Left lung (tissue), 10 donors: ENCODE data around the gene SLC16A10. TPM values are rescaled to one million over a fixed set of nuclear protein-coding genes. Genes with fewer than 3 reads are reported as not detected.

ENCODE experiments used
- ATAC-seq: fragments of 200-7000 bp; cut with Tn5 transposase; one replicate; pipeline ENCODE4 v1.9.1; 2020; ENCODE audit warnings: moderate library complexity
- DNase-seq, 4 donors: peaks; one replicate each; pipeline ENCODE4 v3.0.0-alpha.2; 2013 to 2020
- H3K27ac ChIP-seq, 2 donors: fragments of 200-600 bp; sonication (generic) in 1 of 2; one replicate each; pipeline versions ENCODE4 v1.5.0 to v1.8.0; 2020 to 2021
- H3K27me3 ChIP-seq, 2 donors: fragments of 200-600 bp; sonication (generic) in 1 of 2; one replicate each; pipeline versions ENCODE4 v1.5.0 to v1.8.0; 2020 to 2021
- H3K36me3 ChIP-seq, 2 donors: fragments of 200-600 bp; sonication (generic) in 1 of 2; one replicate each; pipeline versions ENCODE4 v1.5.0 to v1.8.0; 2020 to 2021
- H3K4me1 ChIP-seq, 2 donors: fragments of 200-600 bp; one replicate each; pipeline ENCODE4 v1.8.0; 2021
- H3K4me3 ChIP-seq, 2 donors: fragments of 200-600 bp; sonication (generic) in 1 of 2; one replicate each; pipeline versions ENCODE4 v1.5.0 to v1.8.0; 2020 to 2021; ENCODE audit warnings: mild to moderate bottlenecking in 1 of 2
- H3K9me3 ChIP-seq, 2 donors: fragments of 200-600 bp; sonication (generic) in 1 of 2; one replicate each; pipeline versions ENCODE4 v1.5.0 to v1.8.0; 2020 to 2021
- intact Hi-C, 2 donors: fragments of 100-400 bp; cut with DNase I; formaldehyde crosslinking; loops; one replicate each; pipeline versions ENCODE4 v1.11.2 to v1.14.2; 2022
- polyA plus RNA-seq, 6 donors: library from polyadenylated mRNA; unstranded; fragments of 120-200 nt; gene quantifications; one replicate each; pipeline ENCODE4 v1.2.1, GENCODE V29; 2013; ENCODE audit not compliant: insufficient read length in 6 of 6
- total RNA-seq, 2 donors: library from RNA; stranded (reverse); fragmentation: NEBNext Ultra II Directional; extraction: Animal tissue kit (Norgen Biotek cat#: 25700); gene quantifications; one replicate each; pipeline ENCODE4 v1.2.1, GENCODE V29; 2021
- TF ChIP-seq, protein P1 (sequence below), 2 donors: fragments of 200-600 bp; sonication (generic) in 1 of 2; IDR thresholded peaks; one replicate each; pipeline versions ENCODE4 v1.5.0 to v1.8.0; 2021; ENCODE audit warnings: antibody characterized with exemption in 2 of 2
- donor health status: DM: no; HTN: yes; CAD: no.
- donor health status: DM: no; HTN: no; CAD: no.

SLC16A10 gene
- total and polyA plus RNA-seq, 8 donors: 5.9 to 9.7 (median 8.0) TPM

GRCh38 chr6:111220383-111221031, 133.2 kb downstream of the SLC16A10 start:
- TF ChIP-seq, protein P1, sequence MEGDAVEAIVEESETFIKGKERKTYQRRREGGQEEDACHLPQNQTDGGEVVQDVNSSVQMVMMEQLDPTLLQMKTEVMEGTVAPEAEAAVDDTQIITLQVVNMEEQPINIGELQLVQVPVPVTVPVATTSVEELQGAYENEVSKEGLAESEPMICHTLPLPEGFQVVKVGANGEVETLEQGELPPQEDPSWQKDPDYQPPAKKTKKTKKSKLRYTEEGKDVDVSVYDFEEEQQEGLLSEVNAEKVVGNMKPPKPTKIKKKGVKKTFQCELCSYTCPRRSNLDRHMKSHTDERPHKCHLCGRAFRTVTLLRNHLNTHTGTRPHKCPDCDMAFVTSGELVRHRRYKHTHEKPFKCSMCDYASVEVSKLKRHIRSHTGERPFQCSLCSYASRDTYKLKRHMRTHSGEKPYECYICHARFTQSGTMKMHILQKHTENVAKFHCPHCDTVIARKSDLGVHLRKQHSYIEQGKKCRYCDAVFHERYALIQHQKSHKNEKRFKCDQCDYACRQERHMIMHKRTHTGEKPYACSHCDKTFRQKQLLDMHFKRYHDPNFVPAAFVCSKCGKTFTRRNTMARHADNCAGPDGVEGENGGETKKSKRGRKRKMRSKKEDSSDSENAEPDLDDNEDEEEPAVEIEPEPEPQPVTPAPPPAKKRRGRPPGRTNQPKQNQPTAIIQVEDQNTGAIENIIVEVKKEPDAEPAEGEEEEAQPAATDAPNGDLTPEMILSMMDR (IDR thresholded peaks at IDR 0.05): no peak
- H3K4me3 ChIP-seq: no peak overlapping the region
- H3K27me3 ChIP-seq: no peaks in the 10 kb centered on the region
- H3K9me3 ChIP-seq: no peaks in the 10 kb centered on the region
- H3K27ac ChIP-seq: no peak overlapping the region
- ATAC-seq (no peak), DNase-seq (no peak)
- H3K4me1 ChIP-seq: no peaks in the 10 kb centered on the region
- intact Hi-C loops: no loop called here
- H3K36me3 ChIP-seq: no peaks in the 10 kb centered on the region

DNA sequence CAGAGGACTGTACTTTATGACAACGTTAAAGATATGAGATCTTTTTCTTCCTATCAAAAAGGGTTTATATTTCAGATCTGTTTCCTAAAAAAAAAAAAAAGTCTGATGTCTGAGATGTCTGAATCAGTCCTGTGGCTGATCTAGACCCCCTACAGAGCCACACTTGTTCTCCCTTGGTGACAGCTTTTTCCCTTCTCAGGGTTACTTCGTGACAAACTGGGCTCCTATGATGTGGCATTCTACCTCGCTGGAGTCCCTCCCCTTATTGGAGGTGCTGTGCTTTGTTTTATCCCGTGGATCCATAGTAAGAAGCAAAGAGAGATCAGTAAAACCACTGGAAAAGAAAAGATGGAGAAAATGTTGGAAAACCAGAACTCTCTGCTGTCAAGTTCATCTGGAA, 134.5 kb downstream of the SLC16A10 start:
- no peak overlapping the region for H3K4me3 ChIP-seq
- H3K4me1 ChIP-seq: no peaks in the 10 kb centered on the region
- DNase-seq (no peak), ATAC-seq (no peak)
- H3K27ac ChIP-seq: no peak overlapping the region
- H3K36me3 ChIP-seq: no peaks in the 10 kb centered on the region
- no peaks in the 10 kb centered on the region for H3K9me3 ChIP-seq
- H3K27me3 ChIP-seq: no peaks in the 10 kb centered on the region
- TF ChIP-seq, protein P1 (IDR thresholded peaks at IDR 0.05): no peak
- intact Hi-C loops: no loop called here

DNA sequence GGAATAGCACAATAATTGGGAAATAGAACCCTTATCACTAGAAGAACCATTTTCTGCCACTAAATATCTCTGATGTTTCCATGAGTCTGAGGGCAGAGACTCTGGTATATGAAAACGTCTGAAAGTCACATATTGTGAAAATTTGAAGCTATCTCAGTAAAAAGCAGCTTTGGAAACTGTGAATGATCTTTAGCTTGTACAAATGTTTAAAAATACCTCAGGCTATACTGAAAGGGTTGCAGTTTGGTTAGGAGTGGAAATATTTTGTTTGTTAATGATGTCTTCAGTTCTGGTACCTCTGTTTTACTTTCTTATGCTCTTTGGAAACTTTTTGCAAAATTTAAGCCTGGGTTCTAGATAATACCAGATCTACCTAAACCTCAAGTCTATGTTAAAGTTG, 135.0 kb downstream of the SLC16A10 start:
- ATAC-seq: no peak
- Histone ChIP-seq H3K4me1 (no peaks in the 10 kb centered on the region), H3K27ac (no peak overlapping the region), H3K27me3 (no peaks in the 10 kb centered on the region), H3K4me3 (no peak overlapping the region), H3K9me3 (no peaks in the 10 kb centered on the region), H3K36me3 (no peaks in the 10 kb centered on the region)
- TF ChIP-seq, protein P1 (IDR thresholded peaks at IDR 0.05): no peak
- intact Hi-C loops: no loop called here
- DNase-seq: no peak

DNA sequence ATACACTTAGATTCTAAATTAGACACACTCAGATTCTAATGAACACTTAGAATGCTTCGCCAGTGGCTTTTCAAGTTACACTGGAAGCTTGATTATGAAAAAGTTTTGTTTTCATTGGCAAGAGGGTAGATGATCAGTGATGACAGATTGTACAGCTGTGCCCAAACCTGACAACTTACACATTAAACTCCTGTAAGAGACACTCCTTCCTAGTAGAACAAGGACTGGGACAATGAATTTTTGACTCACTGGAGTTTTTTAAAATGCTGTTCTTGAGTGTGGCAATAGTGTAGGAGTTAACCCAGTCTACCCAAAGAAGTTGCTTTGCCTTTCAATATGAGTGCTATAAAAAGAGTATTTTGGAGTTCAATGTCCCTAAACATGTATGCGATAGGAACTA, 140.8 kb downstream of the SLC16A10 start:
- Histone ChIP-seq H3K27ac (no peak overlapping the region), H3K4me3 (no peak overlapping the region), H3K9me3 (no peaks in the 10 kb centered on the region), H3K4me1 (peaks cover 0 to 27% of the 10 kb centered on the region in 2 donors), H3K36me3 (no peaks in the 10 kb centered on the region), H3K27me3 (no peaks in the 10 kb centered on the region)
- peak; percentile 12 for ATAC-seq
- TF ChIP-seq, protein P1 (IDR thresholded peaks at IDR 0.05): no peak
- no peak for DNase-seq
- intact Hi-C loops: no loop called here

- Histone ChIP-seq H3K9me3 (no peaks in the 10 kb centered on the region), H3K36me3 (no peaks in the 10 kb centered on the region), H3K27ac (no peak overlapping the region), H3K4me1 (peaks cover 0 to 27% of the 10 kb centered on the region in 2 donors), H3K4me3 (no peak overlapping the region), H3K27me3 (no peaks in the 10 kb centered on the region)
- peak; percentile 60 for ATAC-seq
- intact Hi-C loops: no loop called here
- peak in 2 of 4 donors; percentile 55 to 70 for DNase-seq
- TF ChIP-seq, protein P1 (IDR thresholded peaks at IDR 0.05): no peak
Measured at GRCh38 chr6:111230351-111231089, 143.2 kb downstream of the SLC16A10 start.
